K562 (cell line): ENCODE results near the gene CDKN2D. TPM values are rescaled to one million over a fixed set of nuclear protein-coding genes. Genes with fewer than 3 reads are reported as not detected.
A peak's percentile ranks its signal among the peaks of the same experiment; 100 is the strongest.

Source experiments
- EP400 ChIP-seq: fragments of 450-650 bp; IDR thresholded peaks from 2 replicates; pipeline ENCODE4 v1.6.1; 2017; ENCODE audit warnings: antibody characterized with exemption, mild to moderate bottlenecking, moderate library complexity
- ETS2 ChIP-seq: IDR thresholded peaks from 2 replicates; pipeline ENCODE4 v1.6.1; 2016; ENCODE audit warnings: borderline replicate concordance, missing genetic modification characterization, mild to moderate bottlenecking, moderate library complexity, missing compliant biosample characterization; ENCODE audit not compliant: poor library complexity, severe bottlenecking
- LEF1 ChIP-seq: fragments of 450-650 bp; IDR thresholded peaks from 2 replicates; pipeline ENCODE4 v1.6.1; 2016; ENCODE audit warnings: mild to moderate bottlenecking
- MAFF ChIP-seq: IDR thresholded peaks from 2 replicates; pipeline ENCODE4 v1.6.1; 2012; ENCODE audit warnings: low read length, improper control_type of control experiment
- PCBP1 ChIP-seq: fragments of 200-400 bp; formaldehyde crosslinking; IDR thresholded peaks from 2 replicates; pipeline ENCODE4 v1.6.1; 2018; ENCODE audit warnings: mild to moderate bottlenecking, low read depth, low read length; ENCODE audit not compliant: poor library complexity, severe bottlenecking
- RFX1 ChIP-seq: fragments of 450-650 bp; IDR thresholded peaks from 2 replicates; pipeline ENCODE4 v1.6.1; 2016; ENCODE audit warnings: mild to moderate bottlenecking, moderate library complexity
- TEAD2 ChIP-seq: fragments of 450-650 bp; IDR thresholded peaks from 2 replicates; pipeline ENCODE4 v1.6.1; 2016; ENCODE audit warnings: missing genetic modification characterization, control low read depth, missing compliant biosample characterization
- TFAM ChIP-seq: fragments of 250-450 bp; sonication (Bioruptor Pico); conservative IDR thresholded peaks from 2 replicates; pipeline ENCODE4 v1.5.0; 2021; ENCODE audit warnings: mild to moderate bottlenecking, moderate library complexity
- TSC22D4 ChIP-seq: fragments of 450-650 bp; IDR thresholded peaks from 2 replicates; pipeline ENCODE4 v1.6.1; 2016; ENCODE audit warnings: missing genetic modification characterization, missing biosample characterization, control low read depth
- ZMIZ1 ChIP-seq, 2 experiments: fragments of 150-350 bp in 1 of 2; IDR thresholded peaks; 2 replicates each; pipeline ENCODE4 v1.6.1; 2012 to 2016; ENCODE audit warnings: low read depth in 2 of 2, low read length in 2 of 2, mild to moderate bottlenecking in 1 of 2, moderate library complexity in 1 of 2
- ZNF695 ChIP-seq: fragments of 450-650 bp; formaldehyde crosslinking; IDR thresholded peaks from 2 replicates; pipeline ENCODE4 v1.4.0; 2020; ENCODE audit warnings: mild to moderate bottlenecking, moderate library complexity
- polyA plus RNA-seq, 8 experiments: library from polyadenylated mRNA; depleted of rRNA in 4 of 8; stranded (reverse) in 5 of 8; unstranded in 3 of 8; fragments of >200 nt; fragmentation: Nextera tagmentation in 2 of 8; fragmentation: Illumina TruSeq in 1 of 8; extraction: Ambion mirVana in 2 of 8; extraction: Trizol in 1 of 8; gene quantifications; 2 replicates each; pipeline versions ENCODE4 v1.2.1 to v1.2.3, GENCODE V29; 2011 to 2014; ENCODE audit warnings: inconsistent platforms in 1 of 8, missing spikeins in 1 of 8
- total RNA-seq, 7 experiments: library from RNA; depleted of rRNA in 6 of 7; stranded (reverse); fragments of >200 nt in 6 of 7; fragmentation: Illumina TruSeq in 2 of 7; extraction: Trizol in 2 of 7; gene quantifications; 2 replicates each; pipeline versions ENCODE4 v1.2.1 to v1.2.3, GENCODE V29; 2011 to 2021; ENCODE audit warnings: low replicate concordance in 1 of 7
- TF ChIP-seq, protein P1 (sequence below): sonication (generic); formaldehyde crosslinking; IDR thresholded peaks from 2 replicates; pipeline ENCODE4 v1.8.0; 2022; ENCODE audit warnings: missing genetic modification reagents, mild to moderate bottlenecking, borderline replicate concordance
- TF ChIP-seq, protein P2 (sequence below): fragments of 250-450 bp; sonication (Bioruptor Pico); IDR thresholded peaks from 2 replicates; pipeline ENCODE4 v1.8.0; 2021; ENCODE audit warnings: borderline replicate concordance, mild to moderate bottlenecking, moderate library complexity; ENCODE audit not compliant: poor library complexity, severe bottlenecking
- TF ChIP-seq, protein P3 (sequence below): IDR thresholded peaks from 2 replicates; pipeline ENCODE4 v1.6.1; 2011; ENCODE audit not compliant: insufficient read length; ENCODE audit errors: extremely low read depth

CDKN2D gene
- total and polyA plus RNA-seq, 9 of the 15 experiments (the other 6 are each of a cell fraction or from before 2014, with no cell fraction given), result 0.41 to 8.2 (median 3.7) TPM

DNA sequence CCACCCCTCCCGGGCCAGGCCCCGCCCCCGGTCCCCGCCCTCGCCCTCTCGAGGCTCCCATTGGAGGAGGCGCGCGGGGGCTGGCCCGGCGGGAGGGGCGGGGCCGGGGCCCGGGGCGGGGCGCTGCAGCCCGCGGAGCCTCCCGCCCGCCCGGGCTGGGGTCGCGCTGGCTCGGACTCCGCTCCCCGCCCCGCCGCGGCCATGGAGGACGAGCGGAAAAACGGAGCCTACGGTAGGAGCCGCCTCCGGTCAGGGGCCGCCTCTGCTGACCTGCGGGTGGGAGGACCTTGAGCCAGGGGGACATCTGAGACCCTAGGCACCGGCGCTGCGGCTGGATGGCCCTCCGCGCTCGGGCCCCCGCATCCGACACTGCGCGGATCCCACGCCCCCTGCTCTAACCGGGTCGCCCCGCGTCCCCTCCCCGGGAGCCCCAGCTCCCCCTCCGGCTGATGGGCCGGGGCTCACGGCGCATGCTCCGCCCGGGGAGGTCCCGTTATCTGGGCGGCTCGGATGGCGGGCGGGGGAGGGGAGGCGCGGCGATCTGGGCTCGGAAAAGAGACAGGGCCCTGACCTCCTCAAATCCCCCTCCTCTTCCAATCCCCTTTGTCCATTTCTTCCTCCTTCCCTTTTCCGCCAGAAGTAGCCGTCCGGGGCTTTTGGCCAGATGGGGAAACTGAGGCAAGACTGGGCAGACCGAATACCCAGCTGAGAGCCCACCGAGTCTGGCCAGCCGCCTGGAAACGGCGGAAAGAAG, 33.7 kb upstream of the CDKN2D start (continued):
- TF ChIP-seq, protein P1, sequence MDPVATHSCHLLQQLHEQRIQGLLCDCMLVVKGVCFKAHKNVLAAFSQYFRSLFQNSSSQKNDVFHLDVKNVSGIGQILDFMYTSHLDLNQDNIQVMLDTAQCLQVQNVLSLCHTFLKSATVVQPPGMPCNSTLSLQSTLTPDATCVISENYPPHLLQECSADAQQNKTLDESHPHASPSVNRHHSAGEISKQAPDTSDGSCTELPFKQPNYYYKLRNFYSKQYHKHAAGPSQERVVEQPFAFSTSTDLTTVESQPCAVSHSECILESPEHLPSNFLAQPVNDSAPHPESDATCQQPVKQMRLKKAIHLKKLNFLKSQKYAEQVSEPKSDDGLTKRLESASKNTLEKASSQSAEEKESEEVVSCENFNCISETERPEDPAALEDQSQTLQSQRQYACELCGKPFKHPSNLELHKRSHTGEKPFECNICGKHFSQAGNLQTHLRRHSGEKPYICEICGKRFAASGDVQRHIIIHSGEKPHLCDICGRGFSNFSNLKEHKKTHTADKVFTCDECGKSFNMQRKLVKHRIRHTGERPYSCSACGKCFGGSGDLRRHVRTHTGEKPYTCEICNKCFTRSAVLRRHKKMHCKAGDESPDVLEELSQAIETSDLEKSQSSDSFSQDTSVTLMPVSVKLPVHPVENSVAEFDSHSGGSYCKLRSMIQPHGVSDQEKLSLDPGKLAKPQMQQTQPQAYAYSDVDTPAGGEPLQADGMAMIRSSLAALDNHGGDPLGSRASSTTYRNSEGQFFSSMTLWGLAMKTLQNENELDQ (CRISPR knock-in tag), result no peak
- no peak for TF ChIP-seq RFX1
- TF ChIP-seq LEF1, result no peak
- no peak for TF ChIP-seq TSC22D4 (tag)
- no peak for TF ChIP-seq ETS2
- no peak for TF ChIP-seq TFAM (CRISPR knock-in tag)
- TF ChIP-seq ZMIZ1 (IDR thresholded peaks at IDR 0.05; ENCODE audit: low read depth in 2 of 2, low read length in 2 of 2), result no peak
- TF ChIP-seq, protein P2, sequence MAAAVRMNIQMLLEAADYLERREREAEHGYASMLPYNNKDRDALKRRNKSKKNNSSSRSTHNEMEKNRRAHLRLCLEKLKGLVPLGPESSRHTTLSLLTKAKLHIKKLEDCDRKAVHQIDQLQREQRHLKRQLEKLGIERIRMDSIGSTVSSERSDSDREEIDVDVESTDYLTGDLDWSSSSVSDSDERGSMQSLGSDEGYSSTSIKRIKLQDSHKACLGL (CRISPR knock-in tag), result no peak
- TF ChIP-seq MAFF, result no peak
- TF ChIP-seq EP400, result peak; percentile 32; the same call in 1 of the 2 replicates
- peak; percentile 62 for TF ChIP-seq PCBP1
- no peak for TF ChIP-seq TEAD2 (tag)
- TF ChIP-seq ZNF695 (CRISPR knock-in tag), result no peak
- TF ChIP-seq, protein P3, sequence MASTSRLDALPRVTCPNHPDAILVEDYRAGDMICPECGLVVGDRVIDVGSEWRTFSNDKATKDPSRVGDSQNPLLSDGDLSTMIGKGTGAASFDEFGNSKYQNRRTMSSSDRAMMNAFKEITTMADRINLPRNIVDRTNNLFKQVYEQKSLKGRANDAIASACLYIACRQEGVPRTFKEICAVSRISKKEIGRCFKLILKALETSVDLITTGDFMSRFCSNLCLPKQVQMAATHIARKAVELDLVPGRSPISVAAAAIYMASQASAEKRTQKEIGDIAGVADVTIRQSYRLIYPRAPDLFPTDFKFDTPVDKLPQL, result no peak
